ENCODE measurements around the gene CTNNBL1. TPM values are rescaled to one million over a fixed set of nuclear protein-coding genes. Genes with fewer than 3 reads are reported as not detected.

The CTNNBL1 gene
- total RNA-seq, 1 experiment from 2014 or later, result 64.4 TPM

GRCh38 chr20:37899105-37900045 is 205.5 kb downstream of the CTNNBL1 start (continued):
- TF ChIP-seq, protein P1, sequence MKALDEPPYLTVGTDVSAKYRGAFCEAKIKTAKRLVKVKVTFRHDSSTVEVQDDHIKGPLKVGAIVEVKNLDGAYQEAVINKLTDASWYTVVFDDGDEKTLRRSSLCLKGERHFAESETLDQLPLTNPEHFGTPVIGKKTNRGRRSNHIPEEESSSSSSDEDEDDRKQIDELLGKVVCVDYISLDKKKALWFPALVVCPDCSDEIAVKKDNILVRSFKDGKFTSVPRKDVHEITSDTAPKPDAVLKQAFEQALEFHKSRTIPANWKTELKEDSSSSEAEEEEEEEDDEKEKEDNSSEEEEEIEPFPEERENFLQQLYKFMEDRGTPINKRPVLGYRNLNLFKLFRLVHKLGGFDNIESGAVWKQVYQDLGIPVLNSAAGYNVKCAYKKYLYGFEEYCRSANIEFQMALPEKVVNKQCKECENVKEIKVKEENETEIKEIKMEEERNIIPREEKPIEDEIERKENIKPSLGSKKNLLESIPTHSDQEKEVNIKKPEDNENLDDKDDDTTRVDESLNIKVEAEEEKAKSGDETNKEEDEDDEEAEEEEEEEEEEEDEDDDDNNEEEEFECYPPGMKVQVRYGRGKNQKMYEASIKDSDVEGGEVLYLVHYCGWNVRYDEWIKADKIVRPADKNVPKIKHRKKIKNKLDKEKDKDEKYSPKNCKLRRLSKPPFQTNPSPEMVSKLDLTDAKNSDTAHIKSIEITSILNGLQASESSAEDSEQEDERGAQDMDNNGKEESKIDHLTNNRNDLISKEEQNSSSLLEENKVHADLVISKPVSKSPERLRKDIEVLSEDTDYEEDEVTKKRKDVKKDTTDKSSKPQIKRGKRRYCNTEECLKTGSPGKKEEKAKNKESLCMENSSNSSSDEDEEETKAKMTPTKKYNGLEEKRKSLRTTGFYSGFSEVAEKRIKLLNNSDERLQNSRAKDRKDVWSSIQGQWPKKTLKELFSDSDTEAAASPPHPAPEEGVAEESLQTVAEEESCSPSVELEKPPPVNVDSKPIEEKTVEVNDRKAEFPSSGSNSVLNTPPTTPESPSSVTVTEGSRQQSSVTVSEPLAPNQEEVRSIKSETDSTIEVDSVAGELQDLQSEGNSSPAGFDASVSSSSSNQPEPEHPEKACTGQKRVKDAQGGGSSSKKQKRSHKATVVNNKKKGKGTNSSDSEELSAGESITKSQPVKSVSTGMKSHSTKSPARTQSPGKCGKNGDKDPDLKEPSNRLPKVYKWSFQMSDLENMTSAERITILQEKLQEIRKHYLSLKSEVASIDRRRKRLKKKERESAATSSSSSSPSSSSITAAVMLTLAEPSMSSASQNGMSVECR (CRISPR knock-in tag; IDR thresholded peaks at IDR 0.05; ENCODE audit: borderline replicate concordance), result no peak
- TF ChIP-seq ZNF423 (CRISPR knock-in tag; IDR thresholded peaks at IDR 0.05) (no peak), ETV6 (CRISPR knock-in tag; IDR thresholded peaks at IDR 0.05) (no peak), OVOL2 (CRISPR knock-in tag; IDR thresholded peaks at IDR 0.05; ENCODE audit: borderline replicate concordance) (no peak)
- TF ChIP-seq, protein P2, sequence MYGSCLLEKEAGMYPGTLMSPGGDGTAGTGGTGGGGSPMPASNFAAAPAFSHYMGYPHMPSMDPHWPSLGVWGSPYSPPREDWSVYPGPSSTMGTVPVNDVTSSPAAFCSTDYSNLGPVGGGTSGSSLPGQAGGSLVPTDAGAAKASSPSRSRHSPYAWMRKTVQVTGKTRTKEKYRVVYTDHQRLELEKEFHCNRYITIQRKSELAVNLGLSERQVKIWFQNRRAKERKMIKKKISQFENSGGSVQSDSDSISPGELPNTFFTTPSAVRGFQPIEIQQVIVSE (CRISPR knock-in tag; IDR thresholded peaks at IDR 0.05; ENCODE audit: borderline replicate concordance), result no peak

DNA sequence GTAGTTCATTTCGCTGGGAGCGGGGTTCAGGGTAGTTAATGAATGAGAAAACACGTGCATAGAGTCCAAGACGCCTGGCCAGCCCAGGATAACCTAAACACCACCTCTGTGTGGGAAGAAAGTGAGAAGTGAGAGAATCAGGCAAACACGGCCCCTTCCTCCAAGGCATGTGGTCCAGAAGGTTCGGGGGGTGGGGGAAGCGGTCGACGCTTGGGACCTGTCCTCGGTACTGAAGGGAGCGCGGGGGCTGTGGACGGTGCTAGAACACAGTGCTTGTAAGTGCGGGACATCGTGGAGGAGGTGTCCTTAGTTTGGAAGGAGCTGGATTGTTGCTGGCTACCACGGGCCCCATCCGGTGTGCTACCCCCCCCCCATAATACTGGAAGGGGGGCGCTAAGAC is 207.4 kb downstream of the CTNNBL1 start:
- no peaks in the 10 kb centered on the region for H3K36me3 Mint-ChIP-seq
- peaks cover 25% of the 10 kb centered on the region for H3K27me3 Mint-ChIP-seq (ENCODE audit: low read depth)
- ATAC-seq (peak; percentile 37), DNase-seq (ENCODE audit: low spot score) (peak; percentile 69)
- CTCF ChIA-PET, result interaction anchor here (1.0 to 2.3 kb wide), 7 partner anchors 9 to 337 kb away, joined by 3 to 16 read pairs (median 5); no protein-coding TSS in a partner anchor
- H3K9me3 Mint-ChIP-seq, result no peaks in the 10 kb centered on the region
- H3K4me3 Mint-ChIP-seq, result no peak overlapping the region
- peaks cover 23% of the 10 kb centered on the region for H3K4me1 Mint-ChIP-seq
- POLR2A ChIA-PET, result no interaction called here
- H3K27ac Mint-ChIP-seq, result no peak overlapping the region
- TF ChIP-seq JAZF1 (CRISPR knock-in tag; IDR thresholded peaks at IDR 0.05), result no peak
- TF ChIP-seq PRRX2 (CRISPR knock-in tag; IDR thresholded peaks at IDR 0.05), result no peak
- no peak for TF ChIP-seq TEAD1 (CRISPR knock-in tag; IDR thresholded peaks at IDR 0.05)
- TF ChIP-seq NFYB (CRISPR knock-in tag; conservative IDR thresholded peaks at IDR 0.05; ENCODE audit: low read depth), result no peak
- TF ChIP-seq, protein P3, sequence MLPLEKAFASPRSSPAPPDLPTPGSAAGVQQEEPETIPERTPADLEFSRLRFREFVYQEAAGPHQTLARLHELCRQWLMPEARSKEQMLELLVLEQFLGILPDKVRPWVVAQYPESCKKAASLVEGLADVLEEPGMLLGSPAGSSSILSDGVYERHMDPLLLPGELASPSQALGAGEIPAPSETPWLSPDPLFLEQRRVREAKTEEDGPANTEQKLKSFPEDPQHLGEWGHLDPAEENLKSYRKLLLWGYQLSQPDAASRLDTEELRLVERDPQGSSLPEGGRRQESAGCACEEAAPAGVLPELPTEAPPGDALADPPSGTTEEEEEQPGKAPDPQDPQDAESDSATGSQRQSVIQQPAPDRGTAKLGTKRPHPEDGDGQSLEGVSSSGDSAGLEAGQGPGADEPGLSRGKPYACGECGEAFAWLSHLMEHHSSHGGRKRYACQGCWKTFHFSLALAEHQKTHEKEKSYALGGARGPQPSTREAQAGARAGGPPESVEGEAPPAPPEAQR (CRISPR knock-in tag; IDR thresholded peaks at IDR 0.05), result no peak
- TF ChIP-seq MLX (CRISPR knock-in tag; IDR thresholded peaks at IDR 0.05), result 0 out of 2 replicates have a peak, but pooled peaks have one; percentile 36
- no peak for TF ChIP-seq HMGA2 (CRISPR knock-in tag; IDR thresholded peaks at IDR 0.05)
- no peak for TF ChIP-seq E2F1 (CRISPR knock-in tag; IDR thresholded peaks at IDR 0.05)
- no peak for TF ChIP-seq E2F5 (CRISPR knock-in tag; IDR thresholded peaks at IDR 0.05)
- no peak for TF ChIP-seq ZNF416 (CRISPR knock-in tag; IDR thresholded peaks at IDR 0.05)
- TF ChIP-seq GTF2I (CRISPR knock-in tag; conservative IDR thresholded peaks at IDR 0.05), result no peak
- TF ChIP-seq, protein P4, sequence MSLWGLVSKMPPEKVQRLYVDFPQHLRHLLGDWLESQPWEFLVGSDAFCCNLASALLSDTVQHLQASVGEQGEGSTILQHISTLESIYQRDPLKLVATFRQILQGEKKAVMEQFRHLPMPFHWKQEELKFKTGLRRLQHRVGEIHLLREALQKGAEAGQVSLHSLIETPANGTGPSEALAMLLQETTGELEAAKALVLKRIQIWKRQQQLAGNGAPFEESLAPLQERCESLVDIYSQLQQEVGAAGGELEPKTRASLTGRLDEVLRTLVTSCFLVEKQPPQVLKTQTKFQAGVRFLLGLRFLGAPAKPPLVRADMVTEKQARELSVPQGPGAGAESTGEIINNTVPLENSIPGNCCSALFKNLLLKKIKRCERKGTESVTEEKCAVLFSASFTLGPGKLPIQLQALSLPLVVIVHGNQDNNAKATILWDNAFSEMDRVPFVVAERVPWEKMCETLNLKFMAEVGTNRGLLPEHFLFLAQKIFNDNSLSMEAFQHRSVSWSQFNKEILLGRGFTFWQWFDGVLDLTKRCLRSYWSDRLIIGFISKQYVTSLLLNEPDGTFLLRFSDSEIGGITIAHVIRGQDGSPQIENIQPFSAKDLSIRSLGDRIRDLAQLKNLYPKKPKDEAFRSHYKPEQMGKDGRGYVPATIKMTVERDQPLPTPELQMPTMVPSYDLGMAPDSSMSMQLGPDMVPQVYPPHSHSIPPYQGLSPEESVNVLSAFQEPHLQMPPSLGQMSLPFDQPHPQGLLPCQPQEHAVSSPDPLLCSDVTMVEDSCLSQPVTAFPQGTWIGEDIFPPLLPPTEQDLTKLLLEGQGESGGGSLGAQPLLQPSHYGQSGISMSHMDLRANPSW (CRISPR knock-in tag; conservative IDR thresholded peaks at IDR 0.05; ENCODE audit: low read depth), result no peak
- TF ChIP-seq ZNF317 (CRISPR knock-in tag; IDR thresholded peaks at IDR 0.05; ENCODE audit: borderline replicate concordance, low read depth), result 0 out of 2 replicates have a peak, but pooled peaks have one; percentile 18
- no peak for TF ChIP-seq TCF7 (CRISPR knock-in tag; IDR thresholded peaks at IDR 0.05; ENCODE audit: low read depth)
- no peak for TF ChIP-seq SMAD4 (CRISPR knock-in tag; IDR thresholded peaks at IDR 0.05)
- TF ChIP-seq, protein P5, sequence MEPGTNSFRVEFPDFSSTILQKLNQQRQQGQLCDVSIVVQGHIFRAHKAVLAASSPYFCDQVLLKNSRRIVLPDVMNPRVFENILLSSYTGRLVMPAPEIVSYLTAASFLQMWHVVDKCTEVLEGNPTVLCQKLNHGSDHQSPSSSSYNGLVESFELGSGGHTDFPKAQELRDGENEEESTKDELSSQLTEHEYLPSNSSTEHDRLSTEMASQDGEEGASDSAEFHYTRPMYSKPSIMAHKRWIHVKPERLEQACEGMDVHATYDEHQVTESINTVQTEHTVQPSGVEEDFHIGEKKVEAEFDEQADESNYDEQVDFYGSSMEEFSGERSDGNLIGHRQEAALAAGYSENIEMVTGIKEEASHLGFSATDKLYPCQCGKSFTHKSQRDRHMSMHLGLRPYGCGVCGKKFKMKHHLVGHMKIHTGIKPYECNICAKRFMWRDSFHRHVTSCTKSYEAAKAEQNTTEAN (CRISPR knock-in tag; IDR thresholded peaks at IDR 0.05), result 0 out of 2 replicates have a peak, but pooled peaks have one; percentile 44
- no peak for TF ChIP-seq NR1H2 (CRISPR knock-in tag; IDR thresholded peaks at IDR 0.05)
